ENCODE data around the gene LTF. TPM values are rescaled to one million over a fixed set of nuclear protein-coding genes. Genes with fewer than 3 reads are reported as not detected.

The LTF gene
- total RNA-seq, 1 donor from 2014 or later, result not detected

DNA sequence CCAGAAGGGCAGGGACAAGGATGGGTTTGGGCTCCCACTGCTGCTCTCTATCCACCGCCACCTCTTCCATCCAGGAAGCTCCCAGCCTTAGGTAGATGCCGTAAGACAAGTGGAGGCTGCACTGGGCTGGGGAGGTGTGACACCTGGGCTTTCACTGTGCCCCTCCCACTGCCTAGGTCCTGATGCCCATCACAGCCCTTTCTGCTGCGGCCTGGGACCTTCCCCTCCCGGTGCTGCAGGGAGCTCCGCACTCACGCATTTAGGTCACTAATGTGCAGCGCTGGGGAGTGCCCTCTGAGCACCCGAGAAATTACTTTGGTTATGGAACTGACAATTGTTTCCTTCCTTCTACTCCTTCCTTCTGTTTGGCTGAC is 850 bp downstream of the LTF start:
- DNase-seq (no peak), ATAC-seq (ENCODE audit: low read depth) (no peak)
- ChIA-PET POLR2A (no interaction called here), CTCF (no interaction called here)
- Mint-ChIP-seq H3K27ac (no peak overlapping the region), H3K4me1 (no peaks in the 10 kb centered on the region), H3K9me3 (peaks cover 8% of the 10 kb centered on the region), H3K4me3 (no peak overlapping the region), H3K27me3 (peaks cover 47% of the 10 kb centered on the region), H3K36me3 (ENCODE audit: low read depth) (no peaks in the 10 kb centered on the region)
- TF ChIP-seq, protein P1, sequence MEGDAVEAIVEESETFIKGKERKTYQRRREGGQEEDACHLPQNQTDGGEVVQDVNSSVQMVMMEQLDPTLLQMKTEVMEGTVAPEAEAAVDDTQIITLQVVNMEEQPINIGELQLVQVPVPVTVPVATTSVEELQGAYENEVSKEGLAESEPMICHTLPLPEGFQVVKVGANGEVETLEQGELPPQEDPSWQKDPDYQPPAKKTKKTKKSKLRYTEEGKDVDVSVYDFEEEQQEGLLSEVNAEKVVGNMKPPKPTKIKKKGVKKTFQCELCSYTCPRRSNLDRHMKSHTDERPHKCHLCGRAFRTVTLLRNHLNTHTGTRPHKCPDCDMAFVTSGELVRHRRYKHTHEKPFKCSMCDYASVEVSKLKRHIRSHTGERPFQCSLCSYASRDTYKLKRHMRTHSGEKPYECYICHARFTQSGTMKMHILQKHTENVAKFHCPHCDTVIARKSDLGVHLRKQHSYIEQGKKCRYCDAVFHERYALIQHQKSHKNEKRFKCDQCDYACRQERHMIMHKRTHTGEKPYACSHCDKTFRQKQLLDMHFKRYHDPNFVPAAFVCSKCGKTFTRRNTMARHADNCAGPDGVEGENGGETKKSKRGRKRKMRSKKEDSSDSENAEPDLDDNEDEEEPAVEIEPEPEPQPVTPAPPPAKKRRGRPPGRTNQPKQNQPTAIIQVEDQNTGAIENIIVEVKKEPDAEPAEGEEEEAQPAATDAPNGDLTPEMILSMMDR (IDR thresholded peaks at IDR 0.05), result no peak
- intact Hi-C loops (cut with micrococcal nuclease), result no loop called here

DNA sequence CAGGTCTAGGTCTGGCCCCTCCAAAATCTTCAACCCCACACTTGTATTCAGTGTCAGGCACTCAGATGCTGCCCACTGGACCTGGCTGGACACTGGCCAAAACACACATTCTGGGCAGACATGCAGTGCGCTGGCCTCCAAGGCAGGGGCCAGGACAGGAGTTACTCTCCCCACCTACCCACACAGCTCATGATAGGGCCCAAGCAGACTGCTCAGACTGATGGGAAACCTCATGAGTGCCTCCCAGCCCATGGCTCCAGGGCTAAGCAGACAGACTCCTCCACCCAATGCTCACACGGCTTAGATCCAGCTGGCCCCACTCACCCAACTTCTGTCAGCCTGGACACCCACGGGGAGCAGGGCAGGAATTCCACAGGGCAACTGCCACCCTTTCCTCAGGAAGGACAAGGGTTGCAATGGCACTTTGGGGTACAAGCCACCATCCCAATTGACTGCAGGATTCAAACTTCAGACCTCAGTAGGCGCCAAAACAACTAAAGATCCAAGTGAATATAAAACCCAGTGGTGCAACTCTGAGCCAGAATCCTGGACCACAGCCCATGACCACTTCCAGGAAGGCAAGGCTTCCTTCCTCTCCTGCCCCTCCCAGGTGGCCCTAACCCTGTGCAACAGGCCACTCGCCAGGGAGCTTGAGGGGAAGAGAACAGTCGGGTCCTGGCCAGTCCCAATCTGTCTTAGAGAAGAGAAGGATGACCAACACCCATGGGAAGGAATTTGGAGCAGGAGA is 1.4 kb downstream of the LTF start:
- H3K4me3 Mint-ChIP-seq, result no peak overlapping the region
- DNase-seq (no peak), ATAC-seq (ENCODE audit: low read depth) (no peak)
- peaks cover 47% of the 10 kb centered on the region for H3K27me3 Mint-ChIP-seq
- no peaks in the 10 kb centered on the region for H3K4me1 Mint-ChIP-seq
- ChIA-PET POLR2A (no interaction called here), CTCF (interaction anchor here (1.2 kb wide), 1 partner anchor 26 kb away, joined by 3 read pairs; no protein-coding TSS in a partner anchor)
- no peaks in the 10 kb centered on the region for H3K36me3 Mint-ChIP-seq (ENCODE audit: low read depth)
- peaks cover 8% of the 10 kb centered on the region for H3K9me3 Mint-ChIP-seq
- intact Hi-C loops (cut with micrococcal nuclease), result no loop called here
- TF ChIP-seq, protein P1 (IDR thresholded peaks at IDR 0.05), result no peak
- H3K27ac Mint-ChIP-seq, result no peak overlapping the region

DNA sequence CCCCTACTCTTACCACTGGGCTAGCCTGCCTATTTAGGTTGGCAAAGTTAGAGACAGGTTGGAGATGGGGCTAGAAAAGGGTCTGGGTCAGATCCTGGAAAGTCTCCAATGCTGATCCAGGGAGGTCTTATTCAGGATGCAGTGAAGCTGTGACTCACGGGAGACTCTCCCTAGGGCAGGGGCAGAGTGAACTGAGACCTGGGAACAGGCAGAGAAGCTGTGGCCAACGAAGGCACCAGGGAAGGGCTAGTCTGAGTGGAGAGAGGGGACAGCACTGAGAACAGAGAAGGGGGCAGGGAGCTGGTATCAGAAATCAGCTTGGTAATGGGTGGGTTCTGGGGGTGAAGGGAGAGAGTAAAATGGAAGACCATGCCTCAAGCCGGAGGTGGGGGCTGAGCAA is 2.2 kb downstream of the LTF start:
- CTCF ChIA-PET, result interaction anchor here (1.1 to 1.2 kb wide), 2 partner anchors 12 to 26 kb away, joined by 3 to 4 read pairs; no protein-coding TSS in a partner anchor
- TF ChIP-seq, protein P1 (IDR thresholded peaks at IDR 0.05), result no peak
- Mint-ChIP-seq H3K27me3 (peaks cover 47% of the 10 kb centered on the region), H3K27ac (no peak overlapping the region), H3K9me3 (peaks cover 8% of the 10 kb centered on the region), H3K4me1 (no peaks in the 10 kb centered on the region), H3K36me3 (ENCODE audit: low read depth) (no peaks in the 10 kb centered on the region), H3K4me3 (no peak overlapping the region)
- POLR2A ChIA-PET, result no interaction called here
- intact Hi-C loops (cut with micrococcal nuclease), result no loop called here
- DNase-seq (no peak), ATAC-seq (ENCODE audit: low read depth) (no peak)

DNA sequence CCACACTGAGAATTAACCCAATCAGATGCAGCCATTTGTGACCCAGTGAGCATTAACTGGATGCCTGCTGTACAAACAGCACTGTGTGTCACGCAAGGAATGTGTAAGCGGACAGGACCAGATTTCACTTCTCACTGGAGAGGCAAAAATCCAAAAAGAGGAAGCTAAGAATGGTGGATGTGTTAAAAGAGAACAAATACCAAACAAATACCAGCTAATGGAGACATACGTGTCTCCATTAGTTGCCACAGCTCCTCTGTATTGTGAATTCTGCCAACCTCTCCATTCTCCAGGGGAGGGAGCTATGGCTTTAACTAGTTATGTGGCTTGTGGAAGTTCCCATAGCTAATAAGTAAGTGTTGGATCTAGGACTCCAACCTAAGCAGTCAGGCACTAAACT is 2.6 kb downstream of the LTF start:
- Mint-ChIP-seq H3K27ac (no peak overlapping the region), H3K9me3 (peaks cover 8% of the 10 kb centered on the region), H3K36me3 (ENCODE audit: low read depth) (no peaks in the 10 kb centered on the region), H3K4me1 (no peaks in the 10 kb centered on the region), H3K27me3 (peaks cover 47% of the 10 kb centered on the region), H3K4me3 (no peak overlapping the region)
- ChIA-PET CTCF (interaction anchor here (1.1 to 1.2 kb wide), 2 partner anchors 12 to 27 kb away, joined by 3 to 4 read pairs; no protein-coding TSS in a partner anchor), POLR2A (no interaction called here)
- intact Hi-C loops (cut with micrococcal nuclease), result no loop called here
- no peak for DNase-seq
- ATAC-seq (ENCODE audit: low read depth), result no peak
- TF ChIP-seq, protein P1 (IDR thresholded peaks at IDR 0.05), result no peak

DNA sequence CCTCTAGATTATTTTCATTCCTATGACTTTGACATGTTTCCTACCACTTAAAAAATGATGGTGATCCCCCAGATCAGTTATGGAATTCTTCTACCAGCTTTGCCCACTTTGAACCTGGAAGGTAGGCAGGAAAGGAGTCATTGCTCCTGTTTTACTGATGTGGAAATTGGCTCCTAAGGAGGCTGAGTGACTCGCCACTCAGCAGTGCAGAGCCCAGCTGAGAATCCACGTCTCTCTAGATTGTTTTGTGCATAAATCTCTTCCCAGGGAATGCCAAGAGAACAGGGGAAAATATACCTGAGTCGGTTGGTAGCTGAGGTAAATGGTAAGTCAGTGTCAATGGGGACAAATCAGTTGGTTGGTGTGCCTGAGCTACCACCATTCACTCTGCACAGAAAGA is 4.7 kb downstream of the LTF start:
- H3K27me3 Mint-ChIP-seq, result peaks cover 45% of the 10 kb centered on the region
- ChIA-PET POLR2A (no interaction called here), CTCF (no interaction called here)

More for the DNA sequence above, 4.7 kb downstream of the LTF start:
- intact Hi-C loops (cut with micrococcal nuclease), result no loop called here
- H3K36me3 Mint-ChIP-seq (ENCODE audit: low read depth), result no peaks in the 10 kb centered on the region
- ATAC-seq (ENCODE audit: low read depth) (no peak), DNase-seq (no peak)
- no peaks in the 10 kb centered on the region for H3K4me1 Mint-ChIP-seq
- H3K9me3 Mint-ChIP-seq, result peaks cover 8% of the 10 kb centered on the region
- no peak overlapping the region for H3K4me3 Mint-ChIP-seq
- TF ChIP-seq, protein P1 (IDR thresholded peaks at IDR 0.05), result no peak
- no peak overlapping the region for H3K27ac Mint-ChIP-seq

All from activated B cell treated with CpG ODN at 0.5 μM for 24 hours (primary cell).